GM21360 (cell line): Measurements from ENCODE around the gene FSTL5.

Experiments used
- ATAC-seq: cut with Tn5 transposase; IDR thresholded peaks from one replicate; pipeline ENCODE4 v1.9.1; 2021; ENCODE audit warnings: mild to moderate bottlenecking, moderate library complexity; ENCODE audit not compliant: unreplicated experiment

Gene FSTL5

GRCh38 chr4:161728929-161729328 lies 434.9 kb downstream of the FSTL5 start:
- no peak for ATAC-seq

GRCh38 chr4:161721947-161722346 lies 441.9 kb downstream of the FSTL5 start:
- ATAC-seq, result no peak

GRCh38 chr4:161717084-161717483 lies 446.7 kb downstream of the FSTL5 start:
- no peak for ATAC-seq

- no peak for ATAC-seq
Observed at GRCh38 chr4:161714931-161715330, 448.9 kb downstream of the FSTL5 start.

GRCh38 chr4:161714022-161714751 lies 449.6 kb downstream of the FSTL5 start:
- no peak for ATAC-seq

GRCh38 chr4:161704653-161705052 lies 459.1 kb downstream of the FSTL5 start:
- ATAC-seq, result no peak

- ATAC-seq, result no peak
Observed at GRCh38 chr4:161704040-161704439, 459.8 kb downstream of the FSTL5 start.

GRCh38 chr4:161702287-161702686 lies 461.5 kb downstream of the FSTL5 start:
- ATAC-seq, result no peak

GRCh38 chr4:161696944-161697343 lies 466.9 kb downstream of the FSTL5 start:
- ATAC-seq, result no peak

GRCh38 chr4:161680146-161680545 lies 483.7 kb downstream of the FSTL5 start:
- no peak for ATAC-seq

- ATAC-seq, result no peak
Observed at GRCh38 chr4:161664740-161665139, 499.1 kb downstream of the FSTL5 start.

GRCh38 chr4:161663844-161664243 lies 500.0 kb downstream of the FSTL5 start:
- no peak for ATAC-seq

GRCh38 chr4:161658676-161659075 lies 505.1 kb downstream of the FSTL5 start:
- no peak for ATAC-seq

- ATAC-seq, result no peak
Observed at GRCh38 chr4:161657616-161658015, 506.2 kb downstream of the FSTL5 start.

- ATAC-seq, result no peak
Observed at GRCh38 chr4:161656594-161656993, 507.2 kb downstream of the FSTL5 start.

- ATAC-seq, result no peak
Observed at GRCh38 chr4:161655148-161655547, 508.7 kb downstream of the FSTL5 start.

GRCh38 chr4:161653697-161654096 lies 510.1 kb downstream of the FSTL5 start:
- ATAC-seq, result no peak

- ATAC-seq, result no peak
Observed at GRCh38 chr4:161651586-161651985, 512.2 kb downstream of the FSTL5 start.

GRCh38 chr4:161650812-161651211 lies 513.0 kb downstream of the FSTL5 start:
- ATAC-seq, result no peak

GRCh38 chr4:161647757-161648156 lies 516.0 kb downstream of the FSTL5 start:
- ATAC-seq, result no peak

GRCh38 chr4:161642708-161643107 lies 521.1 kb downstream of the FSTL5 start:
- ATAC-seq, result no peak

GRCh38 chr4:161629694-161630441 lies 533.9 kb downstream of the FSTL5 start:
- no peak for ATAC-seq
